ENCODE data around the gene RAD50.

The RAD50 gene

GRCh38 chr5:132662004-132662401 lies 105.2 kb downstream of the RAD50 start:
- DNase-seq = no peak

- peak in 2 of 4 experiments; percentile 6 to 22 for DNase-seq
These were observed 106.4 kb downstream of the RAD50 start for GRCh38 chr5:132662925-132663770.

- DNase-seq = no peak
These were observed 107.3 kb downstream of the RAD50 start for GRCh38 chr5:132663771-132664695.

DNA sequence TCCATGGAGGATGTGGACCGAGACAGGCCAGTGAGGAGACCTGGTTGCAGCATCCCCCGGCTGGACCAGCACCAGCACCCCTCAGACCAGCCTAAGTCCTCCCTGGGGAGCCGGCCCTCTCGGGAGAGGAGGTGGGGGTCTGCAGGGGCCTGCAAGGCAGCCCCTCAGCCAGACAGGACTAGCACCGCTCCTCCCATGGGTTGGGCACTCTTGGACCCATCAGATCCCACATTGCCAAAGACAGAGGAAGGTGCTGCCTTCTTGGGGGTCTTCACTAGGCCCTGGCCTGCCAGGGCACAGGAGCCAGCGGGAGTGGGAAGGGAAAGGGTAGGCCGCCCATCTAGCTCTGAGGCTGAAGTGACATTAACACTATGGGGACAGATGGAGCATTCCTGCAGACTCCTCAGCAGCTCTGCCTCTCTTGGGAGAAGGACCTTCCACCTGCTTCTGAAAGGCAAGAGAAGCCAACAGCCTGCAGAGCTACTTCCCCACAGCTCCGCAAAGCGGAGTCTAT lies 108.0 kb downstream of the RAD50 start:
- DNase-seq = no peak

GRCh38 chr5:132665574-132666080 lies 108.8 kb downstream of the RAD50 start:
- no peak for DNase-seq

DNA sequence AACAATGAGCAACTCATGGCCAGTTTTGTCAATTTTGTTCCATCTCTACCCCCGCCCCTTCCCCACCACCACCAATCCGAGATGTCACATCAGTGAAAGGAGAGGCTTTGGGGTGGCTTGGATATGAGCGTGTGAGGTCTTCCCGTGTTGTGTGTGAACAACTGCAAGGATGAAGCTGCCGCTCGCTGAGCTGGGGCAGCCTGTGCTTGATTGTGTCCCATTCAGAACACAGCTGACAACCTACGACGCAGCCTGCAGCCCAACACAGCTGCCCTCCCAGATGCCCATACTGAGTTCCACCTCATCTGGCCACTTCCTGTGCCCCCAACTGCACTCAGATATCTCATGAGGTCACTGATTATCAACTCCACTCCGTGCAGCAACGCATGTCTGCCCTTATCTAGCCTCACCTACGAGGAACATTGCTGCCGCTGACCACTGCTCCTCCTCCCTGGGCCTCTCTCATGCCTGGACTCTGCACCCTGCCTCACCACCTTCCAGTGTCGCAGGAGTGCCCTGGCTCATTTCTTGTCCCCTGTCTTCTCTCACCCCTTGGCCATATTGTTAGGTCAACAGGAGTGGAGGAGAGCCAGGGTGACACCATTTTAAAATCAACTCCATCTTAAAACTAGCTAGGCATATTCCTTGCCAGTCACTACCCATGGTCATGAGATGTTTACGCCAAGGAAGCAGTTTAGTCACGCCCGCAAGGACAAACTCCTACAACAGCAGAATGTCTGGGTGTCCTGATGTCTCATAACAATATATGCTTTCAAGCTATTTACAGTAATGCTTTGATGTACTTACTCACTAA lies 109.7 kb downstream of the RAD50 start:
- DNase-seq = no peak

GRCh38 chr5:132667309-132667708 lies 110.5 kb downstream of the RAD50 start:
- no peak for DNase-seq

DNA sequence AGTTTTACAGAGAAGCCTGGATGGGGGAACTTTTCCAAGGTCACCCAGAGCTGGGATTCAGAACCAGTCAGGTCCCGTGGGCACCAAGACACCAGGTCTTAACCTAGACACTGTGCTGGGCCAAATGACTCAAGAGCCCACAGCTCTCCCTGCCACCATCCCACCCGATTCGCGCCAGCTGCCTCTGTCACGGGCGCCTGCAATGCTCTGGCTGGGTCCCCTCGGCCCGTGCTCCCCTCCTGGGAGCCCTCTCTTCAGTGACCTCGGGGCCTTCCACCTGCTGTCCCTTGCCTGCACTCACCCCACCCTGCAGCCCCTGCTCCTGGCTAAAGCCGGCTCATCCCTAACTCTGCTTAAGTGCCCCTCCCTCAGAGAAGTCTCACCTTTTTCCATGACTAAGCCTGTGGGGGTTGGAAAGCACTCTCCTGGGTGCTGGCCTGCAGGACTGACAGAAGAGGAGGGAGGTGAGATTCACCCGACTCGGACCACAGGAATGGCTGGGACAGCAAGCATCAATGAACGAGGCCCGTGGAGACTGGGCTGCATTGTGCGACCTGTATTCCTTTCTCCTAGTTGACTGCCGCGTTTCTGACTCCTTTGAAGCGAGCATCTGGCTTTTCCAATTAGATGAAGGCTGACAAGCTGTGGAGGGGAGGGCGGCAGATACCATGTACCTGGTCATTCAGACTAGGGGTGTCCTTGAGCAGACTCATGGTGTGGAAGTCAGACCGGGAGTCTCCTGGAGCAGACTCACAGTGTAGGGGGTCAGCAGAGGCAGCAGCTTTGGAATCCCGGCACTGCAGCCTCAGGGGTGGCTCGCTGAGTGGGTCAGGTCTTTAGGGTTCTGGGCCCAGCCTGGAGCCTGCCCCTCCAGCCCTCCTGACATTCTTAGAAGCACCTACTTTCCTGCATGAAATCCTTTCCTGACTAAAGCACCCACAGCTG lies 111.3 kb downstream of the RAD50 start:
- DNase-seq = no peak

GRCh38 chr5:132668706-132669454 lies 112.1 kb downstream of the RAD50 start:
- no peak for DNase-seq

GRCh38 chr5:132669455-132669820 lies 112.7 kb downstream of the RAD50 start:
- DNase-seq = no peak

DNA sequence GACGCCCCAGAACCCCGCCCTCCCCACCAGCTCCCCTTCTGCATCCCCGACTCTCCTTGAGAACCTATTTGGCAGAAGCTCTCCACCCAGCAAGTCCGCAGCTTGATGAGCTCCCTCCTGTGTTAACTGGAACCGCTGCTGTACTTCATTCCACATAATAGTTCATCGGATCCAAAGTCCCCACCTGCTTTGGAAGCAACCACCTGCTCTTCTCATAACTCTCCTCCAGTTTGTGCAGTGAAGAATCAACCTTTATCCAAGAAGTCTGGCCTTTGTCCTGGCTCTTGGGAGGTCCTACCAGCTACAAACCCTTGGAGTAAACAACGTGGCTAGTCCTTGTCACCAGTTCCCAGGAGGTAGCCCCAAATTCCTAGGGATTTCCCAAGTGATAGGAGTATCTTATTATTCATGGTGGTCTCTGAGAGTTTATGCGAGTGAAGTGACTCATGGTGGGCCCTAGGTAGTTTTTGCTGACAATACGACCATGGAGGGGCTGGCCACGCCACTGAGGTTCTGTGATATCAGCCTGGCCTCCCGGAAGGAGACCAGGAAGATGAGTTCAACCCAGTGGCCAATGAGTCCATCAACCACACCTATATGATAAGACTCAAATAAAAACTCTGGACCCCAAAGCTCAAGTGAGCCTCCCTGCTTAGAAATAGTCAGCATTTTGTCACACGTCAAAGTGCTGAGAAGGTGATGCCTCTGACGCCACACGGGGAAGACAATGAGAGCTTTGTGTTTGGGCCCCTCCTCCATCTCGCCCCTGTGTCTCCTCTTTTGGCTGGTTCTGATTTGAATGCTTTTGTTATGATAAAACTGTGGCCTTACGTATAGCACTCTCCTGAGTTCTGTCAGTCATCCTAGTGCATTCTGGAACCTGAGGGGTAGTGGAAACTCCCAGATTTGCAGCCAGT lies 113.4 kb downstream of the RAD50 start:
- DNase-seq = no peak

- no peak for DNase-seq
These were observed 114.2 kb downstream of the RAD50 start for GRCh38 chr5:132671000-132671399.

DNA sequence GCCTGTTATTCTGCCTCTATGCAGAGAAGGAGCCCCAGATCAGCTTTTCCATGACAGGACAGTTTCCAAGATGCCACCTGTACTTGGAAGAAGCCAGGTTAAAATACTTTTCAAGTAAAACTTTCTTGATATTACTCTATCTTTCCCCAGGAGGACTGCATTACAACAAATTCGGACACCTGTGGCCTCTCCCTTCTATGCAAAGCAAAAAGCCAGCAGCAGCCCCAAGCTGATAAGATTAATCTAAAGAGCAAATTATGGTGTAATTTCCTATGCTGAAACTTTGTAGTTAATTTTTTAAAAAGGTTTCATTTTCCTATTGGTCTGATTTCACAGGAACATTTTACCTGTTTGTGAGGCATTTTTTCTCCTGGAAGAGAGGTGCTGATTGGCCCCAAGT lies 116.7 kb downstream of the RAD50 start:
- DNase-seq = no peak

- DNase-seq = no peak
These were observed 117.3 kb downstream of the RAD50 start, which contains the start of gene IL4 for GRCh38 chr5:132673939-132674630. Gene IL4 (plus strand): TSS chr5:132673989. CDS start chr5:132674051, 62 bp downstream.

- no peak for DNase-seq
These were observed 118.1 kb downstream of the RAD50 start for GRCh38 chr5:132674671-132675506.

GRCh38 chr5:132675936-132676689 lies 119.3 kb downstream of the RAD50 start:
- DNase-seq = no peak

GRCh38 chr5:132677191-132677590 lies 120.4 kb downstream of the RAD50 start:
- DNase-seq = no peak
